ENCODE measurements around the gene NGB. TPM values are rescaled to one million over a fixed set of nuclear protein-coding genes. Genes with fewer than 3 reads are reported as not detected.

Gene NGB
- total and polyA plus RNA-seq, 2 of the 8 experiments (the other 6 are each of a cell fraction or from before 2014, with no cell fraction given), result 0.30 to 0.60 TPM

DNA sequence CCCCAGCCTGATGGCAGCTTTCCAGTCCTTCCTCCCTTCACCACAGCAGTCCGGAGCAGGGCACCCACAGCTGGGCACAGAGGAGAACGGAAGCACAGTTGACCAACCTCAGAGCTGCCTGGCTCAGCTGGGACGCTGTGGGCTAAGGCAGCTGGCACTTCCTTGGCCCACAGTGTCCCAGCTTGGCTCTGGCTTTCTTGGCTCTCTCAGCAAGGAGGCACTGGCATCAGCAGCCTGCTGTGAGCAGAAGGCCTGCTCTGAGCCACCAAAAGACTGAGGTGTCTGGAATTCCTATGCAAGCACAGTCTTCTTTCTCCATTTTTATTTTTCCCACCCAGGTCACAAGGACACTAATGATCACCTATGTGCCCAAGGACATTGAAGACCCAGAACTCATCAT lies 32.6 kb downstream of the NGB start (continued):
- TF ChIP-seq CHD7 (IDR thresholded peaks at IDR 0.05; ENCODE audit: insufficient replicate concordance, low read length) (no peak), CTBP2 (IDR thresholded peaks at IDR 0.05; ENCODE audit: borderline replicate concordance, insufficient read depth, insufficient read length, low read length) (no peak), JUN (IDR thresholded peaks at IDR 0.05; ENCODE audit: low read depth, low read length) (no peak), HDAC6 (IDR thresholded peaks at IDR 0.05; ENCODE audit: low read depth, low read length) (no peak), SIRT6 (IDR thresholded peaks at IDR 0.05; ENCODE audit: low read length) (no peak), FOSL1 (IDR thresholded peaks at IDR 0.05; ENCODE audit: insufficient read depth, low read depth, low read length) (no peak), YY1 (IDR thresholded peaks at IDR 0.05; ENCODE audit: low read depth, low read length) (no peak), SIX5 (IDR thresholded peaks at IDR 0.05; ENCODE audit: low read depth, low read length) (no peak), KDM4A (IDR thresholded peaks at IDR 0.05; ENCODE audit: low read depth, low read length, severe bottlenecking) (no peak), SUZ12 (IDR thresholded peaks at IDR 0.05; ENCODE audit: low read length) (no peak)
- TF ChIP-seq, protein P1, sequence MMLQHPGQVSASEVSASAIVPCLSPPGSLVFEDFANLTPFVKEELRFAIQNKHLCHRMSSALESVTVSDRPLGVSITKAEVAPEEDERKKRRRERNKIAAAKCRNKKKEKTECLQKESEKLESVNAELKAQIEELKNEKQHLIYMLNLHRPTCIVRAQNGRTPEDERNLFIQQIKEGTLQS (IDR thresholded peaks at IDR 0.05; ENCODE audit: insufficient read depth, low read depth, low read length), result no peak

Data from H1 (cell line).